Measurements from ENCODE around the gene PCDHB1.

Gene PCDHB1, protein sequence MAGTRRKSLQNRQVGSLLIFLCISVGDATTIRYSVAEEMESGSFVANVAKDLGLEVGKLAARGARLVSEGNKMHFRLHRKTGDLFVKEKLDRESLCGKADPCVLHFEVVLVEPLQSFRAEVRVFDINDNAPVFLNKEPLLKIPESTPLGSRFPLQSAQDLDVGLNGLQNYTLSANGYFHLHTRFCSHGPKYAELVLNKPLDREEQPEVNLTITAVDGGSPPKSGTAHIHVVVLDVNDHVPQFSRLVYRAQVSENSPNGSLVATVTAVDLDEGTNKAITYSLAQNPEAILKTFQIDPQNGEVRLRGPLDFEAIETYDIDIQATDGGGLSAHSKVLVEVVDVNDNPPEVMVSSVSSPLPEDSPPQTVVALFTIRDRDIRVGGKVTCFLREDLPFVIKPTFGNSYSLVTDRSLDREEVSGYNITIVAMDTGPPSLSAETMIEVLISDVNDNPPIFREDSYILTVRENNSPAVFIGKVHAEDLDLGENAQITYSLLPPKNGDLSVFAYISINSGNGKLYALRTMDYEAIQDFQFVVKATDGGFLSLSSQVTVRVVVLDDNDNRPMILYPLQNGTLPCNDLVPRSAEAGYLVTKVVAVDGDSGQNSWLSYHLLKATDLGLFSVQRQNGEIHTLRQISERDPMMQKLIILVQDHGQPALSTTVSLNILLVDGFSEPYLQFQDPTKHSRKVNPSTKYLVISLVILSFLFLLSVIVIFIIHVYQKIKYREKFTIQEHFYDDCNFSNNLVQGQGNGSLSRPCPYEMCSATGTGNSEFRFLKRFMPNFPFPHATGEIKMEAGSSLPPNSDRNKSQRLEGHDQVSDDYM

GRCh38 chr5:141050622-141051520 is at the start of gene PCDHB1:
TSS of gene PCDHB1 (plus strand) at chr5:141051374. CDS start at chr5:141051471, 97 bp downstream.
- peak; percentile 52 to 66 (median 60) for DNase-seq

DNA sequence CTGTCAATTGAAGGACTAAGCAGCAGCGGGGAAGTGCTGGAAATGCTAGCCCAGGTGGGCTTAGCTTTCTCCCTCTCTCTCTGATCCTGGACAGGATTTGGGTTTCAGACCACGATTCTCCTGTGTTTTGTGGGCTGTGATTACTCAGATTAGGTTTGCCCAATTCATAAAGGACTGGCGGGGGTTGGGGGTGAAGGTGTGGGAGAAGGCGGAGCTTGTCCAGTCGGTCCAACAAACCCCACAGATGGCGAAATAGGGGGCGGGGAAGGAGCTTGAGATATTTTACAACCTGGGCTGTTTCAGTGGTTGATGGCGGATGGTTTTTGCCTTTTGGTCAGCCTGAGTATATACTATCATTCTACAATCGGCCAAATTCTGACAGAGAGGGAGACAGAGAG is 49.7 kb upstream of the PCDHB1 start:
- DNase-seq: peak in 2 of 3 experiments; percentile 67 to 80

DNA sequence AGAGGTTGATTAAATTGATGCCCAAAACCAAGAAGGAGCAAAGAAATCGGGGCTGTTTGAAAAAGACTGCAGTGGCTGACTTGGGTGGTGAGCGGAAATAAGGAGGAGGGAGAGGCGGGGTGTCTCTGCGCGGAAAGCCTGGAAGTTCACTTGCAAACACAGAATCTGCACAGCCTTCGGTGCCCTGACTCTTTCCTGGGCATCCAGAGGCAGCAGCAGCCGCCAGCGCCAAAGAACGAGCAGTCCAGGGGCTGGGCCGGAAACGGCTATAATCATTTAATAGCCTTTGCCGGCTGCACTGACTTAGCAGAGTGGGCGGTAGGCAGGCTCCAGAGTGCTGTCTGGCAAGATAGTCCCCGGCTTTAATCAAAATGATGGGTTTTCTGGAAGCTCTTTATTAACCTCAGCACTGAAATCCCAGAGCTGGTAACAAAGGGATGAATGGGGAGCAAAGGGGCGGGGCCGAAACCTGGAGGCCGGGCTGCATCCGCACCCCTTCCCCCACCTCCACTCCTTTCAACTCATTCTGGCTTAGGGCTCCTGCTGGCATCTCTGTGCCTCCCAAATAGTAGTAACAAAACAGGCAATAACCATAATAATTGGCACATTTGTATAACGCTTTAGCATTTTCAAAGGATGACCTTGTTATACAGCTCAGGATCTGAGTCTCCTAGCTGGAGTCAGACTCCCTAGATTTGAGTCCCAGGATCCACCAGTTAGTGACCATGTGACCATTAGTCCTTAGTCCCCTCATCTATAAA is 49.1 kb upstream of the PCDHB1 start:
- DNase-seq: peak in 2 of 3 experiments; percentile 77 to 89

- no peak for DNase-seq
Measured at GRCh38 chr5:141002605-141002965, 48.6 kb upstream of the PCDHB1 start.

DNA sequence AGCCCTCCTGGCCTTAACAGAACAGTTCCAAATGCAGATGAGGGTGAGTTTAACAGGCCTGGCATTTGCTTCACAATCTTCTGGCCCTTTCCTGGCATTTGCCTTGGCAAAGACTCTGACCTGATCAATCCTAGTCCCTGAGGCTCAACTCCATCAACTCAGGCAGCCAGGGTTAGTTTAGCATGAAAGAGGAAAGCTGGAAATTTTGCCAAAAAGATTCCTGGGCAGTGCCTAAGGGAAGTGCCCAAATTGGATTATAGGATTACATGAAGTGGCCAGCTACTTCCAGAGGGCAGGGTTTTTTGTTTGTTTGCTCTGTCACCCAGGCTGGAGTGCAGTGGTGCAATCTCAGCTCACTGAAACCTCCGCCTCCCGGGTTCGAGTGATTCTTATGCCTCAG is 48.1 kb upstream of the PCDHB1 start:
- no peak for DNase-seq

- peak; percentile 53 to 82 (median 69) for DNase-seq
Measured at GRCh38 chr5:141003791-141004611, 47.2 kb upstream of the PCDHB1 start.

DNA sequence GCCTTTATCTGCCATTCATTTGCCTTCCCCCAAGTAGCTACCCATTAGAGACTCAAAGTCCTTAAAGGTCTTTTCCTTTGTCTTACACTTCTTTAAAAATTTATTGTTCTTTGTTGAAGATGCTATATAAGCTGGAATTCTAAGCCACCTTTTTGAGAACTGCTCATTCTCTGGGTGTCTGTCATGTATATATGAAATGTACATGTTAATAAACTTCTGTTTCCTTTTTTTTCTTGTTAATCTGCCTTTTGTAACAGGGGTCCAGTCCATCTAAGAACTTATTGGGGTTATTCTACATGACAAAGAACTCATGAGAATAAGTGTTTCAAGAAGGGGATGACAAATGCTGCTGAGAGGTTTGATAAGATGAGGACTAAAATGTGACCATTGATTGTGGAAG is 43.4 kb upstream of the PCDHB1 start:
- DNase-seq: no peak

DNA sequence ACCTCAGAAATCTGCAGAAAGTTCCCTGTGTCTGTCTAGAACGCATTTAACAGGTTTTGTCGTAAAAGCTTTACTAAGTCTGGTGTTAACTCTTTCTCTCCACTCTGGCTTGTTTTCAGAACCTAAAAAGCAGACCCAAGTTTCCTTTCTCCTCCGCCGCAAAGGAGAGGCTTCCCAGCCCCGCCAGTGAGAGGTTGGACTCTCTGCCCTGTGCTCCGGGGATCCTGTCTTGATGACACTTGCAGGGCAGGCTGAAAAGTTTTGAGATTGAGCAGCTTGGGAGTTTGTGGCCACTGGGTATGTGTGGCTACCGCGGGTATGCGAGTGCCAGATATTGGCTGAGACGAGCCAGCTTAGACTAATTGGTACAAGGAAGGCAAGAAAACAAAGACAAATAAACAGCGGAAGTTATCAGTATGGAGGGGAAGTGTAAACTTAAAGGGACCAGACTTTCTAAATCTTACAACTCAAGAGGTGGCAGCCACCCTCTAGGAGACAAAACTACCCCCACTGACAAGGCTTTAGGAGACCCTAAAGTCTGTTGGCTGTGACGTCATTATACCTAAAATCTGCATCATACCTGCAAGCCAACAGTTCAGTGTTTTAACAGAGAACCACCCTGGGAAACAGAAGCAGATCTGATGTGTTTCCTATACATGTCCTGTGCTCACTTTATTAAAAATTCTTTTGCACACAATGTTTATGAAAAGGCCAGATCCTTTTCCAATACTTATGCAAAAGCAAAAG is 41.0 kb upstream of the PCDHB1 start:
- DNase-seq: no peak

GRCh38 chr5:141017943-141018342 is 33.2 kb upstream of the PCDHB1 start:
- DNase-seq: no peak

DNA sequence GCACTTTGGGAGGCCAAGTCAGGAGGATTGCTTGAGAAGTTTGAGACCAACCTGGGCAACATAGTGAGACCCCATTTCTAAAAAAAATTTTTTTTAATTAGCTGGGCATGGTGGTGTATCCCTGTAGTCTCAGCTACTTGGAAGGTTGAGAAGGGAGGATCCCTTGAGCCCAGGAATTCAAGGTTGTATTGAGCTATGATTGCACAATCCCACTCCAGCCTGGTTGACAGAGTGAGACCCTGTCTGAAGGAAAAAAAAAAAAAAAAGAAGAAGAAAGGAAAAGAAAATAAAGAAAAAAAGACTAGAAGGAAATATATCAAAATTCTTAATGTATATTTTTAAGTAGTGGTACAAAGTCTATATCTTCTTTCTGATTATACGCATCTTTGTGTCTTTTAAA is 28.8 kb upstream of the PCDHB1 start:
- DNase-seq: no peak

- no peak for DNase-seq
Measured at GRCh38 chr5:141031006-141031405, 20.2 kb upstream of the PCDHB1 start.

- DNase-seq: no peak
Measured at GRCh38 chr5:141032626-141033025, 18.5 kb upstream of the PCDHB1 start.

GRCh38 chr5:141039061-141039460 is 12.1 kb upstream of the PCDHB1 start:
- no peak for DNase-seq

- DNase-seq: peak; percentile 71 to 88 (median 85)
Measured at GRCh38 chr5:141039517-141039916, 11.7 kb upstream of the PCDHB1 start.

- peak; percentile 76 to 93 (median 90) for DNase-seq
Measured at GRCh38 chr5:141040093-141040770, 10.9 kb upstream of the PCDHB1 start.

- DNase-seq: peak; percentile 94 to 98 (median 98)
Measured at GRCh38 chr5:141040771-141041426, 10.3 kb upstream of the PCDHB1 start.

GRCh38 chr5:141041427-141041785 is 9.8 kb upstream of the PCDHB1 start:
- DNase-seq: no peak

GRCh38 chr5:141042555-141042954 is 8.6 kb upstream of the PCDHB1 start:
- no peak for DNase-seq

- DNase-seq: peak; percentile 48 to 64 (median 60)
Measured at GRCh38 chr5:141051521-141051866, 320 bp downstream of the PCDHB1 start.

All from NCI-H1417 (cell line).